C4-2B (cell line): ENCODE data around the gene THADA.

Experiments
- CTCF ChIP-seq: fragments of 450-650 bp; conservative IDR thresholded peaks from 2 replicates; pipeline ENCODE4 v1.5.1; 2017; ENCODE audit warnings: mild to moderate bottlenecking
- ZFX ChIP-seq: fragments of 450-650 bp; IDR thresholded peaks from 2 replicates; pipeline ENCODE4 v1.6.1; 2017

DNA sequence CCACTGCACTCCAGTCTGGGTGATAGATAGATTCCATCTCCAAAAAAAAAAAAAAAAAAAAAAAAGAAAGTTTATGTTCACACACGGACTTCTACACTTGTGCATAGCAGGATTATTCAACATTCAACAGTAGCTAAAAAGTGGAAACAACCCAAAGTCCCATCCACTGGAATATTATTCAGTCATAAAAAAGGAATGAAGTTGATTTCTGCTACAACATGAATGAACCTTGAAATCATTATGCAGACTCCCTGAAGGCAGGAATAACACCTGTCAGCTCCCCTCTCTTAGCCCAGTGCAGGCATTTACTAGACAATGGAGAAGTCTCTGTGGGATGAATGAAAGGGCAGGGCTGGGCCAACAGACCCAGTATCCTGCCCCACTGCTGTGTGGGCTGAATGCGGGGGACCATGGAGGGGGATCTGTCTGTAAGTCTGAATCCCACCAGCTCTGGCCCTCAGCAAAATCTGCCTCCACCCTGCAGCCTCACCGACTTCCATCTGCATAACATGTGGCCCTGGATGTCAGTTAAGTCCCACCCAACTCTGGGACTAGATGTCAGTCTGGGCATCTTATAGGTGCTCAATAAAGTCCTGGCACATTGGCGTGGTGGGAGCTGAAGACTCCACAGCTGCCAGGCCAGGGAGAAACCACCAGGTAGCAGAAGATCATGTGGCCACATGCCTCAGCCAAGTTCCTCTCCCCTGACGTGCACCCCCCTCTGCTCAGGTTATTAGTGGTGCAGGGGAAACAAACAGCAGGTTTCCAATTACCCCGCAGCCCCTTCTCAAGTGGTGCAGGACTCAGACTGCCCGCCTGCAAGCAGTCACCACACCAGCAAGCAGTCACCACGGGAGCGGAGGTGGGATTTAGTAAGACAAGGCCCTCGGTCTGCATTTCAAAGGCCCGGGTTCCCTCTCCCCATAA, 378.3 kb downstream of the THADA start:
- TF ChIP-seq CTCF (no peak), ZFX (no peak)
